T-helper 17 cell (primary cell): ENCODE results near the gene NHS. TPM values are rescaled to one million over a fixed set of nuclear protein-coding genes. Genes with fewer than 3 reads are reported as not detected.

Experiments
- ATAC-seq: fragments of 150-1000 bp; cut with Tn5 transposase; 2 replicates; pipeline ENCODE4 v1.10.0; 2021; ENCODE audit warnings: mild to moderate bottlenecking, moderate library complexity
- DNase-seq, 3 donors: peaks; one replicate each; pipeline versions ENCODE4 v3.0.0 to v3.0.0-alpha.2; 2020 to 2021
- H3K9me3 ChIP-seq: one replicate; pipeline ENCODE4 v1.7.0; 2013; ENCODE audit warnings: low read length, mild to moderate bottlenecking; ENCODE audit not compliant: control insufficient read depth, poor library complexity, severe bottlenecking
- H3K27ac Mint-ChIP-seq: one replicate; pipeline ENCODE4 v1.8.0; 2022; ENCODE audit warnings: mild to moderate bottlenecking, moderate library complexity, mixed read lengths
- H3K27me3 Mint-ChIP-seq: one replicate; pipeline ENCODE4 v1.8.0; 2022; ENCODE audit warnings: mixed read lengths
- H3K36me3 Mint-ChIP-seq: one replicate; pipeline ENCODE4 v1.8.0; 2022; ENCODE audit warnings: low read depth, mixed read lengths
- H3K4me1 Mint-ChIP-seq: one replicate; pipeline ENCODE4 v1.8.0; 2022; ENCODE audit warnings: mild to moderate bottlenecking, mixed read lengths
- H3K4me3 Mint-ChIP-seq: one replicate; pipeline ENCODE4 v1.8.0; 2022; ENCODE audit warnings: mild to moderate bottlenecking, moderate library complexity, mixed read lengths
- total RNA-seq, 4 donors: library from RNA in 2 of 4; stranded (reverse) in 2 of 4; gene quantifications; one replicate each; pipeline ENCODE4 v1.2.3 and lab custom pipeline; 2022 to 2026

NHS gene
- total RNA-seq, 2 donors from 2014 or later, result 0.07 TPM; not detected in 1

- H3K9me3 ChIP-seq, result no peaks in the 10 kb centered on the region
- Mint-ChIP-seq H3K4me3 (no peak overlapping the region), H3K4me1 (peaks cover 12% of the 10 kb centered on the region), H3K36me3 (no peaks in the 10 kb centered on the region), H3K27me3 (no peaks in the 10 kb centered on the region), H3K27ac (no peak overlapping the region)
- no peak for DNase-seq
- no peak for ATAC-seq
Observed at GRCh38 chrX:17743913-17744312, 368.9 kb downstream of the NHS start.

GRCh38 chrX:17744896-17745523, 370.0 kb downstream of the NHS start:
- Mint-ChIP-seq H3K4me1 (peaks cover 7% of the 10 kb centered on the region), H3K4me3 (no peak overlapping the region), H3K27me3 (no peaks in the 10 kb centered on the region), H3K36me3 (no peaks in the 10 kb centered on the region), H3K27ac (no peak overlapping the region)
- ATAC-seq, result no peak
- DNase-seq, result no peak
- H3K9me3 ChIP-seq, result no peaks in the 10 kb centered on the region

GRCh38 chrX:17747692-17748091, 372.7 kb downstream of the NHS start:
- Mint-ChIP-seq H3K36me3 (no peaks in the 10 kb centered on the region), H3K4me3 (no peak overlapping the region), H3K4me1 (peaks cover 3% of the 10 kb centered on the region), H3K27ac (no peak overlapping the region), H3K27me3 (no peaks in the 10 kb centered on the region)
- no peak for DNase-seq
- no peaks in the 10 kb centered on the region for H3K9me3 ChIP-seq
- ATAC-seq, result no peak

- H3K27ac Mint-ChIP-seq, result no peak overlapping the region
- no peaks in the 10 kb centered on the region for H3K9me3 ChIP-seq
- H3K4me1 Mint-ChIP-seq, result peaks cover 3% of the 10 kb centered on the region
- no peaks in the 10 kb centered on the region for H3K27me3 Mint-ChIP-seq
- H3K36me3 Mint-ChIP-seq, result no peaks in the 10 kb centered on the region
- no peak for ATAC-seq
- DNase-seq, result no peak
- H3K4me3 Mint-ChIP-seq, result no peak overlapping the region
Observed at GRCh38 chrX:17748684-17749083, 373.7 kb downstream of the NHS start.

- Mint-ChIP-seq H3K27ac (no peak overlapping the region), H3K36me3 (no peaks in the 10 kb centered on the region), H3K4me1 (peaks cover 3% of the 10 kb centered on the region), H3K27me3 (no peaks in the 10 kb centered on the region), H3K4me3 (no peak overlapping the region)
- H3K9me3 ChIP-seq, result no peaks in the 10 kb centered on the region
- no peak for DNase-seq
- no peak for ATAC-seq
Observed at GRCh38 chrX:17750436-17750835, 375.4 kb downstream of the NHS start.

GRCh38 chrX:17758382-17758781, 383.4 kb downstream of the NHS start:
- peaks cover 2% of the 10 kb centered on the region for H3K4me1 Mint-ChIP-seq
- H3K27ac Mint-ChIP-seq, result peak overlapping the region; percentile 32
- ATAC-seq (no peak), DNase-seq (no peak)
- no peak overlapping the region for H3K4me3 Mint-ChIP-seq
- H3K9me3 ChIP-seq, result no peaks in the 10 kb centered on the region
- peaks cover 4% of the 10 kb centered on the region for H3K27me3 Mint-ChIP-seq
- H3K36me3 Mint-ChIP-seq, result no peaks in the 10 kb centered on the region

- no peak for ATAC-seq
- Mint-ChIP-seq H3K27me3 (peaks cover 4% of the 10 kb centered on the region), H3K27ac (no peak overlapping the region), H3K4me3 (no peak overlapping the region), H3K36me3 (no peaks in the 10 kb centered on the region), H3K4me1 (peaks cover 2% of the 10 kb centered on the region)
- H3K9me3 ChIP-seq, result no peaks in the 10 kb centered on the region
- no peak for DNase-seq
Observed at GRCh38 chrX:17759990-17760389, 385.0 kb downstream of the NHS start.

- H3K27ac Mint-ChIP-seq, result no peak overlapping the region
- peaks cover 3% of the 10 kb centered on the region for H3K9me3 ChIP-seq
- ATAC-seq, result no peak
- no peaks in the 10 kb centered on the region for H3K4me1 Mint-ChIP-seq
- no peak overlapping the region for H3K4me3 Mint-ChIP-seq
- H3K27me3 Mint-ChIP-seq, result no peaks in the 10 kb centered on the region
- no peak for DNase-seq
- H3K36me3 Mint-ChIP-seq, result no peaks in the 10 kb centered on the region
Observed at GRCh38 chrX:17767734-17768133, 392.7 kb downstream of the NHS start.

- no peak for DNase-seq
- Mint-ChIP-seq H3K4me3 (no peak overlapping the region), H3K27ac (no peak overlapping the region), H3K27me3 (no peaks in the 10 kb centered on the region), H3K36me3 (no peaks in the 10 kb centered on the region), H3K4me1 (no peaks in the 10 kb centered on the region)
- no peak for ATAC-seq
- peaks cover 3% of the 10 kb centered on the region for H3K9me3 ChIP-seq
Observed at GRCh38 chrX:17768997-17769396, 394.0 kb downstream of the NHS start.

- Mint-ChIP-seq H3K27me3 (no peaks in the 10 kb centered on the region), H3K36me3 (no peaks in the 10 kb centered on the region), H3K27ac (no peak overlapping the region), H3K4me1 (no peaks in the 10 kb centered on the region), H3K4me3 (no peak overlapping the region)
- ATAC-seq (peak; percentile 64), DNase-seq (no peak)
- peaks cover 3% of the 10 kb centered on the region for H3K9me3 ChIP-seq
Observed at GRCh38 chrX:17769701-17770269, 394.8 kb downstream of the NHS start.

- H3K4me3 Mint-ChIP-seq, result no peak overlapping the region
Observed at GRCh38 chrX:17773221-17773876, 398.3 kb downstream of the NHS start.

GRCh38 chrX:17774053-17774452, 399.1 kb downstream of the NHS start:
- Mint-ChIP-seq H3K4me3 (no peak overlapping the region), H3K36me3 (no peaks in the 10 kb centered on the region), H3K27me3 (no peaks in the 10 kb centered on the region), H3K4me1 (peaks cover 3% of the 10 kb centered on the region), H3K27ac (no peak overlapping the region)
- no peak for ATAC-seq
- H3K9me3 ChIP-seq, result peaks cover 3% of the 10 kb centered on the region
- DNase-seq, result no peak

More at GRCh38 chrX:17773221-17773876, 398.3 kb downstream of the NHS start:
- peaks cover 3% of the 10 kb centered on the region for H3K9me3 ChIP-seq
- H3K27me3 Mint-ChIP-seq, result no peaks in the 10 kb centered on the region
- no peaks in the 10 kb centered on the region for H3K4me1 Mint-ChIP-seq
- peak; percentile 40 for ATAC-seq
- DNase-seq, result no peak
- H3K36me3 Mint-ChIP-seq, result no peaks in the 10 kb centered on the region
- no peak overlapping the region for H3K27ac Mint-ChIP-seq

GRCh38 chrX:17778997-17779396, 404.0 kb downstream of the NHS start:
- Mint-ChIP-seq H3K36me3 (no peaks in the 10 kb centered on the region), H3K4me3 (no peak overlapping the region), H3K27ac (no peak overlapping the region), H3K27me3 (no peaks in the 10 kb centered on the region), H3K4me1 (peaks cover 7% of the 10 kb centered on the region)
- ATAC-seq, result no peak
- DNase-seq, result no peak
- H3K9me3 ChIP-seq, result no peaks in the 10 kb centered on the region

- H3K9me3 ChIP-seq, result no peaks in the 10 kb centered on the region
- no peak overlapping the region for H3K4me3 Mint-ChIP-seq
- peaks cover 7% of the 10 kb centered on the region for H3K4me1 Mint-ChIP-seq
- ATAC-seq (peak; percentile 35), DNase-seq (no peak)
- H3K27me3 Mint-ChIP-seq, result no peaks in the 10 kb centered on the region
- no peaks in the 10 kb centered on the region for H3K36me3 Mint-ChIP-seq
- no peak overlapping the region for H3K27ac Mint-ChIP-seq
Observed at GRCh38 chrX:17779434-17779833, 404.4 kb downstream of the NHS start.
